Liver (tissue), 9 donors: Measurements from ENCODE around the gene CARS2. TPM values are rescaled to one million over a fixed set of nuclear protein-coding genes. Genes with fewer than 3 reads are reported as not detected.

Experiments
- DNase-seq: peaks from one replicate; pipeline ENCODE4 v3.0.0-alpha.2; 2017; ENCODE audit warnings: low spot score
- H3K27ac ChIP-seq, 2 donors: one replicate each; pipeline ENCODE4 v1.7.0; 2013; ENCODE audit warnings: inconsistent platforms in 2 of 2, low read length in 2 of 2, control low read depth in 1 of 2, low read depth in 1 of 2, mild to moderate bottlenecking in 1 of 2
- H3K27me3 ChIP-seq, 4 donors: one replicate each; pipeline versions ENCODE4 v1.6.1 to v1.7.0; 2013; ENCODE audit warnings: low read length in 3 of 4, inconsistent platforms in 1 of 4, mild to moderate bottlenecking in 1 of 4, moderate library complexity in 1 of 4; ENCODE audit not compliant: control insufficient read depth in 4 of 4, insufficient read depth in 4 of 4
- H3K36me3 ChIP-seq, 4 donors: one replicate each; pipeline versions ENCODE4 v1.6.1 to v1.7.0; 2013; ENCODE audit warnings: low read length in 3 of 4, mild to moderate bottlenecking in 3 of 4, low read depth in 1 of 4, moderate library complexity in 1 of 4; ENCODE audit not compliant: control insufficient read depth in 4 of 4, insufficient read depth in 3 of 4
- H3K4me1 ChIP-seq, 4 donors: one replicate each; pipeline versions ENCODE4 v1.6.1 to v1.7.0; 2013; ENCODE audit warnings: low read length in 3 of 4, mild to moderate bottlenecking in 3 of 4, moderate library complexity in 1 of 4; ENCODE audit not compliant: control insufficient read depth in 4 of 4, insufficient read depth in 4 of 4
- H3K4me3 ChIP-seq, 3 donors: one replicate each; pipeline versions ENCODE4 v1.6.1 to v1.7.0; 2013; ENCODE audit warnings: low read length in 3 of 3, control low read depth in 1 of 3, low read depth in 1 of 3, mild to moderate bottlenecking in 1 of 3
- H3K9ac ChIP-seq, 2 donors: one replicate each; pipeline ENCODE4 v1.7.0; 2013; ENCODE audit warnings: low read length in 2 of 2, mild to moderate bottlenecking in 2 of 2, moderate library complexity in 2 of 2, control low read depth in 1 of 2, low read depth in 1 of 2
- H3K9me3 ChIP-seq, 4 donors: one replicate each; pipeline versions ENCODE4 v1.6.1 to v1.7.0; 2013; ENCODE audit warnings: low read length in 3 of 4; ENCODE audit not compliant: control insufficient read depth in 4 of 4
- EGR1 ChIP-seq, 2 donors: IDR thresholded peaks; 2 replicates each; pipeline ENCODE4 v1.6.1; 2016 to 2018; ENCODE audit warnings: antibody characterized with exemption in 2 of 2, low read depth in 2 of 2
- FOXA1 ChIP-seq: IDR thresholded peaks from 2 replicates; pipeline ENCODE4 v1.6.1; 2016; ENCODE audit warnings: antibody characterized with exemption
- FOXA2 ChIP-seq: IDR thresholded peaks from 2 replicates; pipeline ENCODE4 v1.6.1; 2016; ENCODE audit warnings: antibody characterized with exemption
- GABPA ChIP-seq, 2 donors: IDR thresholded peaks in 1 of 2; conservative IDR thresholded peaks in 1 of 2; 2 replicates each; pipeline ENCODE4 v1.6.1; 2016; ENCODE audit warnings: antibody characterized with exemption in 2 of 2, mild to moderate bottlenecking in 1 of 2, moderate library complexity in 1 of 2
- HNF4A ChIP-seq, 2 donors: conservative IDR thresholded peaks; 2 replicates each; pipeline ENCODE4 v1.6.1; 2016; ENCODE audit warnings: antibody characterized with exemption in 2 of 2, mild to moderate bottlenecking in 2 of 2
- HNF4G ChIP-seq: IDR thresholded peaks from 2 replicates; pipeline ENCODE4 v1.6.1; 2016; ENCODE audit warnings: antibody characterized with exemption
- JUND ChIP-seq, 2 donors: IDR thresholded peaks; 2 replicates each; pipeline ENCODE4 v1.6.1; 2016; ENCODE audit warnings: antibody characterized with exemption in 2 of 2
- NR2F2 ChIP-seq: IDR thresholded peaks from 2 replicates; pipeline ENCODE4 v1.6.1; 2016; ENCODE audit warnings: antibody characterized with exemption
- RAD21 ChIP-seq, 2 donors: IDR thresholded peaks; 2 replicates each; pipeline ENCODE4 v1.6.1; 2016; ENCODE audit warnings: antibody characterized with exemption in 2 of 2, mild to moderate bottlenecking in 2 of 2
- RXRA ChIP-seq, 2 donors: IDR thresholded peaks; 2 replicates each; pipeline ENCODE4 v1.6.1; 2017 to 2018; ENCODE audit warnings: antibody characterized with exemption in 2 of 2, mild to moderate bottlenecking in 1 of 2
- SP1 ChIP-seq: IDR thresholded peaks from 2 replicates; pipeline ENCODE4 v1.6.1; 2018; ENCODE audit warnings: antibody characterized with exemption, mild to moderate bottlenecking
- TAF1 ChIP-seq: conservative IDR thresholded peaks from 2 replicates; pipeline ENCODE4 v1.6.1; 2016; ENCODE audit warnings: antibody characterized with exemption, mild to moderate bottlenecking
- YY1 ChIP-seq: IDR thresholded peaks from 2 replicates; pipeline ENCODE4 v1.6.1; 2016; ENCODE audit warnings: antibody characterized with exemption, mild to moderate bottlenecking
- WGBS: extraction: QIAGEN DNeasy Blood & Tissue Kit; methylation state at CpG from one replicate; pipeline ENCODE4 v1.1.7; 2013; 5-methylcytosine and 5-hydroxymethylcytosine counted together
- polyA plus RNA-seq, 2 donors: library from polyadenylated mRNA; stranded (reverse) in 1 of 2; unstranded in 1 of 2; fragments of 200-250 nt in 1 of 2; fragments of >200 nt in 1 of 2; fragmentation: Nextera tagmentation in 1 of 2; extraction: Ambion mirVana in 1 of 2; gene quantifications; one replicate each; pipeline versions ENCODE4 v1.2.1 to v1.2.3, GENCODE V29; 2013 to 2015
- total RNA-seq, 2 donors: library from RNA; depleted of rRNA; stranded (reverse); fragments of >200 nt; gene quantifications; one replicate each; pipeline ENCODE4 v1.2.3, GENCODE V29; 2014
- TF ChIP-seq, protein P1 (sequence below): IDR thresholded peaks from 2 replicates; pipeline ENCODE4 v1.6.1; 2016; ENCODE audit warnings: antibody characterized with exemption
- TF ChIP-seq, protein P2 (sequence below): IDR thresholded peaks from 2 replicates; pipeline ENCODE4 v1.6.1; 2016; ENCODE audit warnings: antibody characterized with exemption
- TF ChIP-seq, protein P3 (sequence below): fragments of 150-350 bp; IDR thresholded peaks from 2 replicates; pipeline ENCODE4 v1.5.1; 2017; ENCODE audit warnings: improper control_type of control experiment, low read depth, low read length; ENCODE audit not compliant: missing input control
- TF ChIP-seq, protein P4 (sequence below): IDR thresholded peaks from 2 replicates; pipeline ENCODE4 v1.6.1; 2016; ENCODE audit warnings: antibody characterized with exemption, mild to moderate bottlenecking
- donor health status: healthy.
- donor health status: healthy.
- donor health status: healthy.
- donor health status: healthy.
- donor health status: healthy.

The CARS2 gene
- total and polyA plus RNA-seq, 4 donors: 28.6 to 44.0 (median 31.4) TPM

GRCh38 chr13:110700641-110701040 lies 5.3 kb downstream of the CARS2 start:
- no peak overlapping the region for H3K9ac ChIP-seq
- TF ChIP-seq YY1 (no peak), GABPA (IDR thresholded peaks at IDR 0.05 in 1 of 2, conservative IDR thresholded peaks at IDR 0.05 in 1 of 2) (no peak), TAF1 (no peak), FOXA2 (no peak), HNF4A (conservative IDR thresholded peaks at IDR 0.05) (no peak), RXRA (IDR thresholded peaks at IDR 0.05) (no peak), EGR1 (IDR thresholded peaks at IDR 0.05; ENCODE audit: low read depth in 2 of 2) (no peak), JUND (IDR thresholded peaks at IDR 0.05) (no peak), FOXA1 (no peak)
- TF ChIP-seq, protein P1, sequence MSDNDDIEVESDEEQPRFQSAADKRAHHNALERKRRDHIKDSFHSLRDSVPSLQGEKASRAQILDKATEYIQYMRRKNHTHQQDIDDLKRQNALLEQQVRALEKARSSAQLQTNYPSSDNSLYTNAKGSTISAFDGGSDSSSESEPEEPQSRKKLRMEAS: no peak
- TF ChIP-seq, protein P2, sequence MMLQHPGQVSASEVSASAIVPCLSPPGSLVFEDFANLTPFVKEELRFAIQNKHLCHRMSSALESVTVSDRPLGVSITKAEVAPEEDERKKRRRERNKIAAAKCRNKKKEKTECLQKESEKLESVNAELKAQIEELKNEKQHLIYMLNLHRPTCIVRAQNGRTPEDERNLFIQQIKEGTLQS: no peak
- TF ChIP-seq, protein P3, sequence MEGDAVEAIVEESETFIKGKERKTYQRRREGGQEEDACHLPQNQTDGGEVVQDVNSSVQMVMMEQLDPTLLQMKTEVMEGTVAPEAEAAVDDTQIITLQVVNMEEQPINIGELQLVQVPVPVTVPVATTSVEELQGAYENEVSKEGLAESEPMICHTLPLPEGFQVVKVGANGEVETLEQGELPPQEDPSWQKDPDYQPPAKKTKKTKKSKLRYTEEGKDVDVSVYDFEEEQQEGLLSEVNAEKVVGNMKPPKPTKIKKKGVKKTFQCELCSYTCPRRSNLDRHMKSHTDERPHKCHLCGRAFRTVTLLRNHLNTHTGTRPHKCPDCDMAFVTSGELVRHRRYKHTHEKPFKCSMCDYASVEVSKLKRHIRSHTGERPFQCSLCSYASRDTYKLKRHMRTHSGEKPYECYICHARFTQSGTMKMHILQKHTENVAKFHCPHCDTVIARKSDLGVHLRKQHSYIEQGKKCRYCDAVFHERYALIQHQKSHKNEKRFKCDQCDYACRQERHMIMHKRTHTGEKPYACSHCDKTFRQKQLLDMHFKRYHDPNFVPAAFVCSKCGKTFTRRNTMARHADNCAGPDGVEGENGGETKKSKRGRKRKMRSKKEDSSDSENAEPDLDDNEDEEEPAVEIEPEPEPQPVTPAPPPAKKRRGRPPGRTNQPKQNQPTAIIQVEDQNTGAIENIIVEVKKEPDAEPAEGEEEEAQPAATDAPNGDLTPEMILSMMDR: no peak
- H3K9me3 ChIP-seq: no peaks in the 10 kb centered on the region
- no peak overlapping the region for H3K27ac ChIP-seq
- peaks cover 9 to 33% (median 14%) of the 10 kb centered on the region in 4 donors for H3K36me3 ChIP-seq
- peaks cover 2 to 10% (median 5%) of the 10 kb centered on the region in 4 donors for H3K4me1 ChIP-seq
- H3K4me3 ChIP-seq: no peak overlapping the region
- no peak for DNase-seq
- no peaks in the 10 kb centered on the region for H3K27me3 ChIP-seq
- 92% methylated on average over 8 of the region's 8 CpGs for WGBS

DNA sequence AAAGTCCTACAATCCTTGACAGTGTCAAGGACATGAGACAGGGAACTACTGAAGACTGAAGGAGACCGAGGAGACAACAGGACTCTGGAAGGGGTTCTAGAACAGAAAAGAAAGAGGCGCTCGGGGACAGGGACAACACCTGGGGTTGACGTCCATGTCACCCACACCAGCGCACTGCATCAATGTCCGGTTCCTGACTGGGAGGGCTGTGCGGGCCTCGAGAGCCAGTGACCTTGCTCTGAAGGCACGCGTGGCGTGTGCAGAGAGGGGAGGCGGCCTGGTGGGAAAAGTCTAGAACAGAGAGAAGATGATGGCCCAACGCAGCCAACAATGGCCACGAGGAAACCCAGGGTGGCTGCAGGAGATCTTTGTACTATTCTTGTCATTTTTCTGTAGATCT lies 5.7 kb downstream of the CARS2 start:
- H3K9ac ChIP-seq: no peak overlapping the region
- no peak for DNase-seq
- WGBS: 96% methylated on average over 14 of the region's 14 CpGs

More for the DNA sequence above, 5.7 kb downstream of the CARS2 start:
- H3K36me3 ChIP-seq: peaks cover 9 to 33% (median 14%) of the 10 kb centered on the region in 4 donors
- TF ChIP-seq FOXA1 (no peak), RAD21 (IDR thresholded peaks at IDR 0.05) (no peak), SP1 (no peak), NR2F2 (no peak), TAF1 (no peak), JUND (IDR thresholded peaks at IDR 0.05) (no peak), FOXA2 (no peak), GABPA (IDR thresholded peaks at IDR 0.05 in 1 of 2, conservative IDR thresholded peaks at IDR 0.05 in 1 of 2) (no peak), YY1 (no peak), HNF4G (no peak), RXRA (IDR thresholded peaks at IDR 0.05) (no peak)
- TF ChIP-seq, protein P4, sequence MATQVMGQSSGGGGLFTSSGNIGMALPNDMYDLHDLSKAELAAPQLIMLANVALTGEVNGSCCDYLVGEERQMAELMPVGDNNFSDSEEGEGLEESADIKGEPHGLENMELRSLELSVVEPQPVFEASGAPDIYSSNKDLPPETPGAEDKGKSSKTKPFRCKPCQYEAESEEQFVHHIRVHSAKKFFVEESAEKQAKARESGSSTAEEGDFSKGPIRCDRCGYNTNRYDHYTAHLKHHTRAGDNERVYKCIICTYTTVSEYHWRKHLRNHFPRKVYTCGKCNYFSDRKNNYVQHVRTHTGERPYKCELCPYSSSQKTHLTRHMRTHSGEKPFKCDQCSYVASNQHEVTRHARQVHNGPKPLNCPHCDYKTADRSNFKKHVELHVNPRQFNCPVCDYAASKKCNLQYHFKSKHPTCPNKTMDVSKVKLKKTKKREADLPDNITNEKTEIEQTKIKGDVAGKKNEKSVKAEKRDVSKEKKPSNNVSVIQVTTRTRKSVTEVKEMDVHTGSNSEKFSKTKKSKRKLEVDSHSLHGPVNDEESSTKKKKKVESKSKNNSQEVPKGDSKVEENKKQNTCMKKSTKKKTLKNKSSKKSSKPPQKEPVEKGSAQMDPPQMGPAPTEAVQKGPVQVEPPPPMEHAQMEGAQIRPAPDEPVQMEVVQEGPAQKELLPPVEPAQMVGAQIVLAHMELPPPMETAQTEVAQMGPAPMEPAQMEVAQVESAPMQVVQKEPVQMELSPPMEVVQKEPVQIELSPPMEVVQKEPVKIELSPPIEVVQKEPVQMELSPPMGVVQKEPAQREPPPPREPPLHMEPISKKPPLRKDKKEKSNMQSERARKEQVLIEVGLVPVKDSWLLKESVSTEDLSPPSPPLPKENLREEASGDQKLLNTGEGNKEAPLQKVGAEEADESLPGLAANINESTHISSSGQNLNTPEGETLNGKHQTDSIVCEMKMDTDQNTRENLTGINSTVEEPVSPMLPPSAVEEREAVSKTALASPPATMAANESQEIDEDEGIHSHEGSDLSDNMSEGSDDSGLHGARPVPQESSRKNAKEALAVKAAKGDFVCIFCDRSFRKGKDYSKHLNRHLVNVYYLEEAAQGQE: no peak
- TF ChIP-seq, protein P3: no peak
- TF ChIP-seq, protein P2: no peak
- H3K4me1 ChIP-seq: peaks cover 2 to 6% (median 4%) of the 10 kb centered on the region in 4 donors
- no peak overlapping the region for H3K4me3 ChIP-seq
- no peak overlapping the region for H3K27ac ChIP-seq
- H3K9me3 ChIP-seq: no peaks in the 10 kb centered on the region
- no peaks in the 10 kb centered on the region for H3K27me3 ChIP-seq
